Measurements from ENCODE around the gene CAPZB.

CAPZB gene

GRCh38 chr1:19429611-19430010 is 55.7 kb downstream of the CAPZB start:
- no peak for DNase-seq
- TF ChIP-seq POLR2A (IDR thresholded peaks at IDR 0.05; ENCODE audit: low read length) (no peak), GATA1 (IDR thresholded peaks at IDR 0.05; ENCODE audit: low read depth, low read length) (no peak)

- TF ChIP-seq GATA1 (IDR thresholded peaks at IDR 0.05; ENCODE audit: low read depth, low read length), result no peak
- no peak for TF ChIP-seq POLR2A (IDR thresholded peaks at IDR 0.05; ENCODE audit: low read length)
- no peak for DNase-seq
Observed at GRCh38 chr1:19427087-19427781, 58.1 kb downstream of the CAPZB start.

- no peak for DNase-seq
- TF ChIP-seq GATA1 (IDR thresholded peaks at IDR 0.05; ENCODE audit: low read depth, low read length), result no peak
- no peak for TF ChIP-seq POLR2A (IDR thresholded peaks at IDR 0.05; ENCODE audit: low read length)
Observed at GRCh38 chr1:19426294-19427086, 58.8 kb downstream of the CAPZB start.

- TF ChIP-seq GATA1 (IDR thresholded peaks at IDR 0.05; ENCODE audit: low read depth, low read length) (no peak), POLR2A (IDR thresholded peaks at IDR 0.05; ENCODE audit: low read length) (no peak)
- no peak for DNase-seq
Observed at GRCh38 chr1:19425646-19426239, 59.6 kb downstream of the CAPZB start.

- no peak for TF ChIP-seq POLR2A (IDR thresholded peaks at IDR 0.05; ENCODE audit: low read length)
- TF ChIP-seq GATA1 (IDR thresholded peaks at IDR 0.05; ENCODE audit: low read depth, low read length), result no peak
- DNase-seq, result no peak
Observed at GRCh38 chr1:19424651-19425570, 60.4 kb downstream of the CAPZB start.

GRCh38 chr1:19423130-19423529 is 62.2 kb downstream of the CAPZB start:
- no peak for DNase-seq

GRCh38 chr1:19421365-19421764 is 64.0 kb downstream of the CAPZB start:
- DNase-seq, result no peak
- TF ChIP-seq POLR2A (IDR thresholded peaks at IDR 0.05; ENCODE audit: low read length) (no peak), GATA1 (IDR thresholded peaks at IDR 0.05; ENCODE audit: low read depth, low read length) (no peak)

More at GRCh38 chr1:19423130-19423529, 62.2 kb downstream of the CAPZB start:
- TF ChIP-seq POLR2A (IDR thresholded peaks at IDR 0.05; ENCODE audit: low read length), result no peak
- no peak for TF ChIP-seq GATA1 (IDR thresholded peaks at IDR 0.05; ENCODE audit: low read depth, low read length)

- TF ChIP-seq POLR2A (IDR thresholded peaks at IDR 0.05; ENCODE audit: low read length) (no peak), GATA1 (IDR thresholded peaks at IDR 0.05; ENCODE audit: low read depth, low read length) (no peak)
Observed at GRCh38 chr1:19420606-19421005, 64.7 kb downstream of the CAPZB start.

GRCh38 chr1:19419691-19420090 is 65.6 kb downstream of the CAPZB start:
- no peak for TF ChIP-seq GATA1 (IDR thresholded peaks at IDR 0.05; ENCODE audit: low read depth, low read length)
- no peak for TF ChIP-seq POLR2A (IDR thresholded peaks at IDR 0.05; ENCODE audit: low read length)
- DNase-seq, result no peak

More at GRCh38 chr1:19420606-19421005, 64.7 kb downstream of the CAPZB start:
- no peak for DNase-seq

- DNase-seq, result no peak
- TF ChIP-seq POLR2A (IDR thresholded peaks at IDR 0.05; ENCODE audit: low read length) (no peak), GATA1 (IDR thresholded peaks at IDR 0.05; ENCODE audit: low read depth, low read length) (no peak)
Observed at GRCh38 chr1:19418503-19418971, 66.8 kb downstream of the CAPZB start.

GRCh38 chr1:19416921-19417470 is 68.3 kb downstream of the CAPZB start:
- DNase-seq, result no peak
- TF ChIP-seq POLR2A (IDR thresholded peaks at IDR 0.05; ENCODE audit: low read length), result no peak
- no peak for TF ChIP-seq GATA1 (IDR thresholded peaks at IDR 0.05; ENCODE audit: low read depth, low read length)

- TF ChIP-seq POLR2A (IDR thresholded peaks at IDR 0.05; ENCODE audit: low read length), result no peak
- no peak for TF ChIP-seq GATA1 (IDR thresholded peaks at IDR 0.05; ENCODE audit: low read depth, low read length)
- no peak for DNase-seq
Observed at GRCh38 chr1:19416145-19416544, 69.2 kb downstream of the CAPZB start.

- no peak for TF ChIP-seq GATA1 (IDR thresholded peaks at IDR 0.05; ENCODE audit: low read depth, low read length)
- TF ChIP-seq POLR2A (IDR thresholded peaks at IDR 0.05; ENCODE audit: low read length), result no peak
- DNase-seq, result no peak
Observed at GRCh38 chr1:19414515-19415121, 70.7 kb downstream of the CAPZB start.

Data from erythroblast (primary cell).